HG03064 (cell line): ENCODE measurements around the gene SLC9A5.

Experiments
- ATAC-seq: cut with Tn5 transposase; IDR thresholded peaks from one replicate; pipeline ENCODE4 v1.9.1; 2021; ENCODE audit warnings: low read depth; ENCODE audit not compliant: unreplicated experiment

The SLC9A5 gene

GRCh38 chr16:67248401-67249177 lies at the start of gene SLC9A5:
TSS of gene SLC9A5 (plus strand) at chr16:67248979. CDS start at chr16:67249015, 36 bp downstream.
- no peak for ATAC-seq

DNA sequence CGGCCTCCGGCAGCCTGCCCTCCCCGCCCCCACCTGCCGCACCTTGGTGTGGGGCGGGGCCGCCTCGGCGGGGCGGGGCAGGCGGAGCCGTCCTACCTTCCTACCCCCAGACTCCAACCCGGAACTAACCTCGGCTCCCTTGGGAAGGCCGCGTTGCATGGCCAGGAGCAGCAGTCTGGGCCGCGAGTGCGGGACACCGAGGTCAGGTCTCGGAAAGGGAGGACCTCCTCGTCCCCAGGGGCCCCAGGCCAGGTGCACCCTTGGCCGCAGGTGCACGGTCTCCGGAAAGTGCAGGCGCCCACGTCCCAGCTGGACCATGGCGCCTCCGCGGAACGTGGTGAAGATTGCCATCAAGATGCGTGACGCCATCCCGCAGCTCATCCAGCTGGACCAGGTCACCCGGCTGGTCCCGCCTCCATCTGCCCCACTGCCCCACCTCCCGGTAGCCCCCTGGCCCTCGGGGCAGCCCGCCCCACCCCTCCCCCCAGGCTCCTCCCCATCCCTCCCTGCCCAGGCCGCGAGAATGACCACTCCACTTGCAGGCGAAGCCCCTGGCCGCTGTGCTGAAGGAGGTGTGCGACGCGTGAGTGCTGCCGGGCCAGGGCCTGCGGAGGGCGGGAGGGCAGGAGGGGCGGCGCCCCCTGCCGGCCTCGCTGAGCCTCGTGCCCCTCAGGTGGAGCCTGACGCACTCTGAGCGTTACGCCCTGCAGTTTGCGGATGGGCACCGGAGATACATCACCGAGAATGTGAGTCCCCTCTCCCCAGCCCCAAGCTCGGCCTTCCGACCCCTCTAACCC lies 49.6 kb upstream of the SLC9A5 start, which contains the start of gene ELMO3:
Gene ELMO3 (plus strand): TSS at position 121 of the 797 bp plus-strand sequence. CDS start 196 bp downstream, at position 317.
- no peak for ATAC-seq

DNA sequence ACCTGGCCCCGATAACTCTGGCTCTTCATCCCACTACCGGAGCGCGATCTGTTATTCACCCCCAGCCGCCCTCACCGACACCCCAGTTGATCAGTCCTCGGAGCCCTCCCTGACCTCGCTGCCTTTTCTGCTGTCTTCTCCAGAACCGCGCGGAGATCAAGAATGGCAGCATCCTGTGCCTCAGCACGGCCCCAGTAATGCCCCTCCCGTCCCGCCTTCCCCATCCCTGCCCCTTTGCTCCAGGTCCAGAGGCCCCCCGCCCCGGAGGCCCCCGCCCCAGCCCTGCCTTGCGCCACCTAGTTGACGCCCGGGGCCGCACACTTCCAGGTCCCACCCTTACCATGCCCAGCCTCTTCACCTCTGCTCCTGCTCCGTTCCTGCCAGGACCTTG lies 49.0 kb upstream of the SLC9A5 start:
- no peak for ATAC-seq

DNA sequence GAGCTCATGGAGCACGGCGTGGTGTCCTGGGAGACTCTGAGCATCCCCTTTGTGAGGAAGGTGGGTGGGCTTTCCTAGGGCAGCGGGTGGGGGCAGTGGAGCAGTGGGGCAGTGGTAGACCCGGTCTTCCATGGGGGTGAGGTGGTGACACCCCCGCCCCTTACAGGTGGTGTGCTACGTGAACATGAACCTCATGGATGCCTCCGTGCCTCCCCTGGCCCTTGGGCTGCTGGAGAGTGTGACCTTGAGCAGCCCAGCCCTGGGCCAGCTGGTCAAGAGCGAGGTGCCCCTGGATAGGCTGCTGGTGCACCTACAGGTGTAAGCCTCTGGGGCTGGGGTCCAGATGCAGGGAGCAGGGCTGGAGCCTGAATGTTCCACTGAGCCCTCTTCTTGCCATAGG lies 48.3 kb upstream of the SLC9A5 start:
- no peak for ATAC-seq

DNA sequence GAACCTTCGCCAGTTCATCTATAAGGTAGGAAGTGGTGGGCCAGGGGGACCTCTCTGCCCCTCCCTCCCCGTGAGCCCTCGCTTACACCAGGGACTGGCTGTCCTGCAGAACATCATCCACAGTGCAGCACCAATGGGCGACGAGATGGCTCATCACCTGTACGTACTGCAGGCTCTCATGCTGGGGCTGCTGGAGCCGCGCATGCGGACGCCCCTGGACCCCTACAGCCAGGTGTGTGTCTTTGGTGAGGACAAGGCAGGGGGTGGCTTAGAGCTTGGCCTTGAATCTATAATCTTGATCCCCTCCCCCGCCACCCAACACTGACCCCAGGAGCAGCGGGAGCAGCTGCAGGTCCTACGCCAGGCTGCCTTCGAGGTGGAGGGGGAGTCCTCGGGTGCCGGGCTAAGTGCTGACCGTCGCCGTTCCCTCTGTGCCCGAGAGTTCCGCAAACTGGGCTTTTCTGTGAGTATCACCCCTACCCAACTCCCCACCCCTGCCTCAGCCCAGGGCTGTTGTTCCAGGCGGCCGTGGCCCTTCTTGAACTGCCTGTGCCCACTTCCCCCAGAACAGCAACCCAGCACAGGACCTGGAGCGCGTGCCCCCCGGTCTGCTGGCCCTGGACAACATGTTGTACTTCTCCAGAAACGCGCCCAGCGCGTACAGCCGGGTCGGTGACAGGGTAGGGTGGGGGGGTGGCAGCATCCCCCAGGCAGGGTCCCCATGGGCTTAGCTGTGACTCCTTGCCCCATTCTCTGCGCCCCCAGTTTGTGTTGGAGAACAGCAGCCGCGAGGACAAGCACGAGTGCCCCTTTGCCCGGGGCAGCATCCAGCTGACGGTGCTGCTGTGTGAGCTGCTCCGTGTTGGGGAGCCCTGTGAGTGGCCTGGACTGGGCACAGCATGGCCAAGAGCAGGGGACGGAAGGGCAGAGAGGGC lies 47.1 kb upstream of the SLC9A5 start:
- ATAC-seq: no peak

DNA sequence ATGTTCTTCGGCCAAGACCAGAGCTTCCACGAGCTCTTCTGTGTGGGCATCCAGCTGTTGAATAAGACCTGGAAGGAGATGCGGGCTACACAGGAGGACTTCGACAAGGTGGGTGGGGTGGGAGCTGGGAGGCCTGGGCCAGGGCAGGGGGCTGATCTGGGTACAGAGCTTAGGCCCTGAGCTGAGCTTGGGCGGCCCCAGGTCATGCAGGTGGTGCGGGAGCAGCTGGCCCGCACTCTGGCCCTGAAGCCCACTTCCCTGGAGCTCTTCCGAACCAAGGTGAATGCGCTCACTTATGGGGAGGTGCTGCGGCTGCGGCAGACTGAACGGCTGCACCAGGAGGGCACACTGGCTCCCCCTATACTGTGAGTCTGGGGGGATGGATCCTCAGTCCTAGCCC lies 46.4 kb upstream of the SLC9A5 start:
- no peak for ATAC-seq

- ATAC-seq: no peak
These were observed 45.8 kb upstream of the SLC9A5 start for GRCh38 chr16:67202956-67203493.

DNA sequence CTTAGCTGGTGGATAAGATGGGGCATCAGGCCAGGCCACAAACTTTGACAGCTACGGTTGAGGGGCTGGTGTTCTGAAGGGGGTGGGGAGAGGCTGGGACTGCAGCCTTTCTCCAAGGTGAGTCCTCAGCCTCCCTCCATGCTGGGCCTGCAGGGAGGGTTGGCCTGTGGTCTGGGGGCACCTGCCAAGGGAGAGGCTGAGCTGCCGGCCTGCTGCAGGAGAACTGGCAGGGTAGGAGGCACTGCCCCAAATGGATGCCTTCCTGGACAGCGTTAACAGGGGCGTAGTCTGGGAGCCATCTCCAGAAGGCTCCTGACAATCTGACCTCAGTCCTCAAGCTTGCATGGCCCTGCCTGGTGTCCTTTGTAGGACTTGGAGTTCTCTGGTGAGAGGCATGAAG lies 44.7 kb upstream of the SLC9A5 start:
- no peak for ATAC-seq

GRCh38 chr16:67206129-67206837 lies 42.5 kb upstream of the SLC9A5 start:
- ATAC-seq: no peak

GRCh38 chr16:67206838-67207248 lies 41.9 kb upstream of the SLC9A5 start:
- no peak for ATAC-seq

- no peak for ATAC-seq
These were observed 41.3 kb upstream of the SLC9A5 start for GRCh38 chr16:67207249-67208091.

DNA sequence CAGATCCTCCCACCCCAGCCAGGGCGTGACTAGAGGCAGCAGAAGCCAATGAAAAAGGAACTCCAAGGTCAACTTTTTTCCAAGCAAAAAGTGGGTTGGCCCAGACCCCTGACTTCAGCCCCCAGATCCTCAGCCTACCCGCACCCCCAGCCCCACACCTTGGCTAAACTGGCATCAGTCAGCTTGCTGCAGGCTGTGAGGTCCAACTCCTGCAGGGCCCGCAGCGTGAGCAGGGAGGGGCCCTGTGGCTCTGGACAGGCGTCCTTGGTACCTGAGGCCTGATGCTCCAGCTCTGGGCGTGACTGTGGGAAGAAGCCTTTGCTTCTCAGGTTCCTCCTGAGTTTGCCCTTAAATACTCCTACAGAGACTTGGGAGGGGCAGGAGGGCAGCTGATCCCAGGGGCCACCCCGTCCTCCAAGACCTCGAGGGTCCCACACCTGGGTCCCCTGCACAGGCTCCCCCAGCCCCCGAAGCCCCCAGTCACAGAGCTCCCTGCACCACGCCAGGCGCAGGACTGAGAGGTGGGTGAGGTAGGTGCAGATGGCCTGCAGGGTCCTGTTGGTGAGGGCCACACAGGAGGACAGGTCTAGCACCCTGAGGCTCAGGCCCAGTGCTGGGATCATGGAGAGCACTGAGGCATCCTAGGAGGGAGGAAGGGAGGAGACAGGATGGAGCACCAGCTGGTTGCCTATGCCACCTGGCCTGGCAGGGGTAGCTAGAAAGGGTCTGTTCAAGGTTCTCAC lies 40.5 kb upstream of the SLC9A5 start:
- ATAC-seq: no peak

DNA sequence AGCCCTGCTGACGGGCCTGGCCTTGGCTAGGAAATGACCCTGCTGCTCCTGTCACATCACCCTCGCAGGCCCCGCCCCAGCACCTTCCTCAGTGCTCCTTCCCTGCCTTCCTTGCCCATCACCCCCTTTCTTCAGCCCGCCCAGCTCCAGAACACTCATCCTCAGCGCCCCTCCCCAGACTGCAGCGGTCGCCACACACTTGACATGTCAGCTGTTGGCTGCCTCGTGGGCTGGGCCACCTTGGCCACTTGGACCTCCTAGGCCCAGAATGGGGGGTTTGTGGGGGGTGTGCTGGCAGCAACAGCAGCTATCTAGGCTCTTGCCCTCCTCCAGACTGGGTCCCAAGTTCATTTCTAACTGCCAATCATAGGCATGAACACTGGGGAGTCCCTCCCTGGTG lies 39.2 kb upstream of the SLC9A5 start:
- ATAC-seq: no peak

GRCh38 chr16:67210069-67210937 lies 38.5 kb upstream of the SLC9A5 start:
- no peak for ATAC-seq

- ATAC-seq: no peak
These were observed 37.1 kb upstream of the SLC9A5 start for GRCh38 chr16:67211674-67212073.

DNA sequence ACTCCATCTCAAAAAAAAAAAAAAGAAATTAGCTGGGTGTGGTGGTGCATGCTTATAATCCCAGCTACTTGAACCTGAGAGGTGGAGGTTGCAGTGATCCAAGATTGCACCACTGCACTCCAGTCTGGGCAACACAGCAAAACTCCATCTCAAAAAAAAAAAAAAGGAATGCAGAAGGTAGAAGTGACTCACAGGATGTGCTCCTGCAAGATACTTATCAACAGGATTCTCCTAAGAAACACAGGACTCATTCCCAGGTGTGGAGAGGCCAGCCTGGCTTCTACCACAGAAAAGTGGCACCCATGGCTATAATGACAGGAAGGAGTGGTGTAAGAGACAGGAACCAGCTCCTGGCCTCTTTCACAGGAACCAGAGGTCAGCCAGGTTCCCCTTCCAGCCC lies 36.0 kb upstream of the SLC9A5 start:
- ATAC-seq: no peak
